ENCODE results near the gene EXOC3.

- TF ChIP-seq SIN3A (IDR thresholded peaks at IDR 0.05; ENCODE audit: borderline replicate concordance, insufficient read depth, low read length) (no peak), POLR2AphosphoS5 (IDR thresholded peaks at IDR 0.05; ENCODE audit: low read depth, low read length) (no peak), REST (IDR thresholded peaks at IDR 0.05; ENCODE audit: insufficient read depth in 1 of 2, low read depth in 2 of 2, low read length in 2 of 2) (no peak)
Measured at GRCh38 chr5:421287-421880, 21.6 kb upstream of the EXOC3 start.

All from PFSK-1 (cell line).